Embryonic facial prominence (tissue), 1 donor: Measurements from ENCODE around the gene SDK2.
"Not testable (repeated sequence)": the region's sequence is repeated elsewhere in the genome, so short reads cannot be mapped to it uniquely, and the experiment has no call there.

Experiments
- DNase-seq: peaks from one replicate; pipeline ENCODE4 v3.0.0-alpha.2; 2016; ENCODE audit errors: extremely low spot score

SDK2 gene

DNA sequence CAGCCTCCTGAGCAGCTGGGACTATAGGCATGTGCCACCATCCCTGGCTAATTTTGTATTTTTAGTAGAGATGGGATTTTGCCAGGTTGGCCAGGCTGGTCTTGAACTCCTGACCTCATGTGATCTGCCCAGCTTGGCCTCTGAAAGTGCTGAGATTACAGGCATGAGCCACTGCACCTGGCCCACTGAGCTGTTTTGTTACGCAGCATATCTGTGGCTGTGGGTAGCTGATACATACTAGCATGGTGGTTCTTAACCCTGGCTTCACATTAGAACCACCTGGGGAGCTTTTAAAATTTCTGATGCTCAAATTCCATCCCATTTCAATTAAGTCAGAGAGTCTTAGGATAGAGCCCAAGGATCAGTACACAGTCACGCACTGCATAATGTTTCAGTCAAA lies 190.8 kb downstream of the SDK2 start:
- DNase-seq, result not testable (repeated sequence)

DNA sequence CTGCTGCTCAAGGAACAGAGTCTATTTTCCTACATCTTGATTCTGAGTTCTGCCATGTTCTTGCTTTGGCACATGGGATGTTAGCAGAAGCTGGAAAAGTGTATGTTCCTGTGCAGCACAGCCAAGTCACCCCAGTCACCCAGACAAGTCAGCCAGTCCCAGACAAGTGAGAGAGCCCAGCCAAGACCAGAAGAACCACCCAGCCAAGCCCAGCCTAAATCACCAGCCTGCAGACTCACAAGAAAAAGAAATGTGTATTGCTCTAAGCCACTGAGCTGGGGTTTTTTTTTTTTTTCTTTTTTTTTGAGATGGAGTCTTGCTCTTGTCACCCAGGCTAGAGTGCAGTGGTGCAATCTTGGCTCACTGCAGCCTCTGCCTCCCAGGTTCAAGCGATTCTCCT lies 191.2 kb downstream of the SDK2 start:
- no peak for DNase-seq

DNA sequence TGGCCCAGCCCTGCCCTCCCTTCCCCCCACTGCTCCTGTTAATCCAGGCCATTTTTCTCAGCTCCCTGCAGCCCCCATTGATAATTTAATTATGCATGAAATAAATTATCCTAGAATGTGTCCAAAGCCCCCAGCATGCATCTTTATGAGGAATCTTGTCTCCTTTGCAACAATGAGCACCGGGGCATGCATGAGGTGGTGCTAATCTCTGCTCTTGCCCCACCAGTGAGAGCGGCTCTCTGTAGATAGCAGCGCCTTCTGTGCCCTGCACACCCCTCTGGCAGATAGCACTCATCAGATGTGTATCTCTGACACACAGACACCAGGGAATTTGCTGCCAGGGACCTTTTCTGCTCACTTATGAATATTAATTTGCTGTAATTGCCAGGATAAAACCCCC lies 192.2 kb downstream of the SDK2 start:
- DNase-seq, result no peak

DNA sequence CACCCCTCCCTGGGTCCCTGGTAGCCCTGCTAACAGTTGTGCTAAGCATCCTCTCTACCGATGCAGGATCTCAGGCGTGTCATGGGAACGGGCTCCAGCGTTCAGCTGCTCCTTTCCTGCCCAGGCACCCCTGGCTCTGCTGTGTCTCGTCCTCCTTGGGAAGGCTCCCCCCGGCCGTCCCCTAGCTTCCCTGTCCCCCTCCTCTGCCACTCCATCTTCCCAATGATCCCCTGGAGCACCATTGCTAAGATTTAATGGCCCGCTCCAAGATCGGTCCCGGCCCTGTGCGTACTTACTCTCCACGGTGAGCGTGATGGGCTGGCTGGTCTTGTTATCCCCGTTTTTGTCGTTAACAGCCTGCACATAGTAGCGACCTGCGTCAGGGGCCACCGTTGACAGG lies 196.9 kb downstream of the SDK2 start:
- no peak for DNase-seq

DNA sequence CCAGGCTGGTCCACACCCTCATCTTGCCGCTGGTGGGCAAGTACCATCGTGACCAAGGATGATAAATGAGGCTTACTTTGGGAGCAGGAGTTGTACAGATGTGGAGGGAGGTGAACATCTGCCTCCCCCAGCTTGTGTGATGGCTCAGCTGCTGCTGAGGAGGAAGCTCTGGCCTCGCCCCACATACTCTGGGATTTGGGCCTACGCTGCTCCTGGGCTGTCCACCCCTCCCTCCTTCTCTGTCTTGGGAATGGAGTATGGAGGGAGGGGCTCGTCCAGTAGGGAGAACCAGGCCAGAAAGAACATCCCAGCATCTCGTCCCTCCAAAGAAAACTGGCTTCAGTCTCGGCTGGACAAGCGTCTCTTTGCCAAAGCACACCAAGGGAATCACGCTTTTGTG lies 197.6 kb downstream of the SDK2 start:
- no peak for DNase-seq

DNA sequence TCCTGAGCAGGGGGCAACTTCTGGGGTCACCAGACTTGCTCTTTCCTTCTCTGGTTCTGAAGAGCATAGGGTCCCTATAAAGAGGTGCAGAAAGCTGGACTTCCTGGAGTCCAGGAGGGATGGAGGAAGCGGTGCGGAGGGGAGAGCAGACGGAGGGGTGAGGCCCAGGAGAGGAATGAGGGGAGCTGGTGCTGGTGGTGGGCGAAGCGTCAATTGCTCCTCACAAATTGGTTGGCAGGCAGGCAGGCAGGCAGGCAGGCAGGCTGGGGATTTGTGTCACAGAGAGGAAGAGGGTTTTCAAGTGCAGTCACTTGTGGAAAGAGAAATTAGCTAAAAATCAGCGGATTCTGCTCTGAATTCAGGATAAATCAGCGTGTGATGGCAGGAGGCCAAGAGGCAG lies 198.8 kb downstream of the SDK2 start:
- no peak for DNase-seq

DNA sequence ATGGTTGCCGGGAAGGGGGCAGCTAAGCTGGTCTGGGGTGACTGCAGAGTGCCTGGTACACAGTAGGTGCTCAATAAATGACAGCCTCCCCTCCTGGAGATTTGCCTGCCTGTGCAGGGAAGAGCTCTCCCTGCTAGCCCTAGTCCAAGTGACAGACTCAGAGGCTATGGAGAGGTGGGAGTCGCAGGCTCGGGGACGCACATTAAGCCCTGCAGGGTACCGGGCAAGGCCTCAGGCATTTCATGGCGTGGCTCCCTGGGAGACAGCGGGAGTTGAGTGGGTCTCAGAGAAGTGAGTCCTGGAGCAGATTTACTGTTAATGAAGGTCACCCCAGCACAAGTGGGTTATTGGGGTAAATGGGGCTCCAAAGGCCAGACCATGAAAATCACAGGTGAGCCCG lies 200.2 kb downstream of the SDK2 start:
- DNase-seq, result no peak

GRCh38 chr17:73439597-73439996 lies 204.6 kb downstream of the SDK2 start:
- no peak for DNase-seq

GRCh38 chr17:73437826-73438225 lies 206.4 kb downstream of the SDK2 start:
- DNase-seq, result no peak

GRCh38 chr17:73436954-73437353 lies 207.3 kb downstream of the SDK2 start:
- DNase-seq, result no peak

DNA sequence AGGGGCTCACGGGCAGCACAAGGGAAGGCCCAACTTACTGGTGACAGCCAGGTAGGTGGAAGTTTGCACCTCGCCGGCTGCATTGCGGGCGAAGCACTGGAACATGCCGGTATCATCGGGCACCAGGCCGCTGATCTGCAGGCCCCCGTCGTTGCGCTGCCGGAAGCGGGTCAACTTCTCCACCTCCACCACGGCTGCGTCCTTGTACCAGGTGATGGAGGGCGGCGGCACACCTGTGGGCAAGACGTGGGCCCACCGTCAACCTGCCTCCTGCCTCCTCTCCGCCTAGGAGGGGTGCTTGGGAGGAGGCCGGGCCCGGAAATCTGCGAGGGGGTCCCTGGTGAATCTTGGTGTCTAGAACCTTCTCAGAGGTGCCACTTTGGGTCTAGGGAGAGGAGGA lies 208.8 kb downstream of the SDK2 start:
- DNase-seq, result no peak

GRCh38 chr17:73434154-73434553 lies 210.1 kb downstream of the SDK2 start:
- DNase-seq, result no peak

GRCh38 chr17:73433501-73433900 lies 210.7 kb downstream of the SDK2 start:
- DNase-seq, result no peak

DNA sequence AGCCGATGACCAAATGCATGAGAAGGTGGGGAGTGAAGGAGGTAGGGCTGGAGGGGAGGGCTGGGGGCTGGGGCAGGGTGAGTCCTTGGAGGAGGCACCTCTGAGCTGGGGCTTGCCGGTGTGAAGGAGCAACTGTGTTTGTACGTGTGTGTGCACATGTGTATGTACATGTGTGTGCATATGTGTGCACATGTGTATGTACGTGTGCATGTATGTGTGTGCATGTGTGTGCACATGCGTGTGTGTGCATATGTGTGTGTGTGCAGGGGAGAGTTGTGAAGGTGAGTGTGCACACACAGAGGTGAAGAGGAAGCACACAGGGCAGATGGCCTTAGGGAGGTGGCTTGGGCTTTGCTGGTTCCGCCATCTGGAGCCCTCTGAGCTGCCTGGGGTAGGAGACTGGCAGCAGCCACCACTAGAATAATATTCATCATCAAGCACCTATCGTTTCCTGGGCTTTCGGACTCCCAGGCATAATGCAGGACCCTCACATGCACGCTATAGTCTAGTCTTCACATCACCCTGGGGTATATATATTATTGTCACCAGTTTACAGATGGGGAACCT lies 211.5 kb downstream of the SDK2 start:
- DNase-seq, result no peak

DNA sequence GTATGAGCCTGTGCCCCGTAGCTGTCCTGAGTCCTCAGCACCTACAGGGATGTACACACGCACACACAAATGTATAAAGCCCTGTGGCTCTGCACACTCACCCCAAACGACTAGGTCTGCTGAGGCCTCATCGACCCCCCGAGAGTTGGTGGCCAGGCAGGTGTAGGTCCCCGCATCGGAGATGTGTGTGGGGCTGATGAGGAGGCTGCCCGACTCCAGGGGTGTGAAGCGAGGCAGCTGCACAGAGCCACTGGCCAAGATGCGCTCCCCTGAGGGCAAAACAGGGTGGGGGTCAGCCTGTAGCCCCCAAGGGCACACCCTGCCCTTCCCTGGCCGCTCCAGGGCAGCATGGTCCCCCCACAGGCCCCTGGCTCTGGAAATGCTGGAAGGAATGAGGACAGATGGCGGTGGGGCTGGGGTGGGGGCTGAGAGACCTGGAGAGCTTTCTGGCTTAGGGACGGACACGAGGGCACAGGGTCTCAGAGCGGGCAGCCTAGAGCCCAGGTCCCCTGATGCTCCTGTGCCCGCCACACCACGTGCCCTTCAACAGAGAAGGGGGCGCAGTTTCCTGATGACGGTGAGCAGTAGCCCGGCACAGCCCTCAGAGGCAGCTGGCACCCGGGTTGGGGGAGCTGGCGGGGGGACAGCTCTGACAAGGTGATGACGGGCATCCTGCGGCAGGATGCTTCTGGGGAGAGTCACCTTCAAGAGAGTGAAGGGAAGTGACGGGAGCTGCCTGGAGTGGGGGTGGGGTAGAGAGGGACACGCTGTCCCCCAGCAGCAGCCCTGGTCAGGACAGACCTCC lies 212.6 kb downstream of the SDK2 start:
- no peak for DNase-seq

GRCh38 chr17:73430848-73431247 lies 213.4 kb downstream of the SDK2 start:
- DNase-seq, result no peak

GRCh38 chr17:73430165-73430680 lies 214.0 kb downstream of the SDK2 start:
- DNase-seq, result no peak

DNA sequence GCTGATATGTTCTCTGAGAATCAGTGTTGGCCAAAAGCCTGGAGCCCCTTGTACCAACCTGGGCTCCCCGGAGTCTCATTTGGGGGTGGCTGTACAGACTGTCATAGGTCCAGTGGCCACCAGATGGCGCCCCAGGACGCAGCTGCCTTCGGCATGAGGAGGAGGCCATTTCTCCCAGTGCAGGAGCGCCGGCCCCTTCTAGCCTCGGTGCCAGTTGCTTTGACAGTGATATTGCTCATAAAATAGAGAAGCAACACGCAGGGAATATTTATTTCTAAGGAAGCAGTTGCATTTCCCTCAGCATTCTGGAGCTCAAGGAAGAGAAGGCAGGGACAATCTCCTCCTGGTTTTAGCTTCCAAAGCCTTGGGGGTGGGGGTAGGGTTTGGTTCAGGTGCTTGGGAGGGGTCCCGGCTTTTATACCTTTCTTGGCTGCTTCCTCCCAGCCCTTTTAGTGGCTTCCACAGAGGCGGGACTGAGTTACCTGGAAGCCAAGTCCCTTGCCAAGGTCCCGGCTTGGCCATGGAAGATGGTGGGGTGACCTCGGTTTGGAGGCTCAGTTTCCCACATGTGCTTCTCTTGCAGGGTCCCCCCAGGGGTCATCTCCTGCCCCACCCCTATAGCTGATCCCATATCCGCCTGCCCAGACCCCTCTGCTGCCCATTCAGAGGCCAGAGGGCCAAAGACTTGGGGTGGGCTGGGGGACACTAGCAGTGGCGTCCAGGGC lies 214.6 kb downstream of the SDK2 start:
- DNase-seq, result peak; percentile 39

DNA sequence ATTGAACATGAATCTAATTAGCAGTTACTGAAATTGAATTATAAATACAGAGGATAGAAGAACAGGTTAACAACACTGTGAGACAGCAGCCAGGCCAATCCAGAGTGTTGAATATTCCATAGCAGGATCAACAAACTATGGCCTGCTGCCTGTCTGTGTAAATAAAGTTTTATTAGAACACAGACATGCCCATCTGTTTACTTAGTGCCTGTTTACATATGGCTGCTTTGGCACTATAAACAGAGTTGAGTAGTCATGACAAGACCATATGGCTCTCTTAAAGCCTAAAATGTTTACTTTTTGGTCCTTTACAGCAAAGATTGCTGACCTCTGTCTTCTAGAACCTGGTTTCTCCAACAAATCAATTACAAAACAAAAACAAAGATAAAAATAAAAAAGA lies 217.0 kb downstream of the SDK2 start:
- DNase-seq, result no peak

GRCh38 chr17:73424571-73424970 lies 219.7 kb downstream of the SDK2 start:
- no peak for DNase-seq

GRCh38 chr17:73423806-73424205 lies 220.4 kb downstream of the SDK2 start:
- DNase-seq, result no peak

DNA sequence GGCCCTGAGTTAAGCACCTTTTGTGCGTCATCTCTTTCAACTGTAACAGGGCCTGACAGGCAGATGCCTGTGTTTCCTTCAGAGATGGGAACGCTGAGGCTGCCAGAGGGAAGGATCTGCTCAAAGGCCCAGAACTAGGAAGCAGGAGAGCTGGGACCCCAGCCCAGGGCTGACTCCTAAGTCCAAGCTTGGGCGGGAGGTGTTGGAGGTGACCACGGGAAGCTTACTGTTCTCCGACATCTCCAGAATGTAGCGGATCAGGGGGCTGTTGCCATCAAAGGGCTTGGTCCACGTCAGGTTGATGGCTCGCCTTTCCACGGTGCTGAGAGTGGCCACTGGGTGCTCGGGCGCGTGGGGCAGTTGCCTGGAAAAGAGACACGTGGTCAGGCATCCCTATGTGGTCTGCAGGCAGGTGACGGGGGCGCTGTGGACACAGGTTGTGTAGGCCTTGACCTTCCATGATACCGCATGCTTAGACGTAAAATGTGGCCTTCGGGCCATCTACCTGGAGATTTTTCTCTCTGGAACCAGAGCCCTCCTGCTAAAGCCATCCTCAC lies 221.0 kb downstream of the SDK2 start:
- DNase-seq, result no peak

- DNase-seq, result no peak
Observed at GRCh38 chr17:73422121-73422520, 222.1 kb downstream of the SDK2 start.
